ENCODE results near the gene GTF2A1.

Gene GTF2A1

GRCh38 chr14:81192594-81192993 is 28.2 kb downstream of the GTF2A1 start:
- no peak overlapping the region for H2BK5ac ChIP-seq (ENCODE audit: low read length)
- H3K4me1 ChIP-seq (ENCODE audit: control insufficient read depth, low read depth, low read length), result no peaks in the 10 kb centered on the region
- peaks cover 2% of the 10 kb centered on the region for H3K79me1 ChIP-seq (ENCODE audit: low read length)
- no CpG with 5 or more reads among the region's 2 CpGs for WGBS (ENCODE audit: extremely low coverage, insufficient coverage, low lambda C conversion rate)
- no peak overlapping the region for H3K9ac ChIP-seq (ENCODE audit: low read length)
- H3K23ac ChIP-seq (ENCODE audit: low read length), result no peak overlapping the region
- no peak overlapping the region for H4K5ac ChIP-seq (ENCODE audit: low read length)
- peaks cover 2% of the 10 kb centered on the region for H3K36me3 ChIP-seq (ENCODE audit: control insufficient read depth, insufficient read depth, low read length)
- no peak overlapping the region for H3K4ac ChIP-seq (ENCODE audit: low read depth, low read length)
- no peak overlapping the region for H2AK5ac ChIP-seq (ENCODE audit: low read length)
- no peaks in the 10 kb centered on the region for H3K79me2 ChIP-seq (ENCODE audit: control insufficient read depth, insufficient read depth, low read length)
- H2BK15ac ChIP-seq (replicated peaks; ENCODE audit: low read depth), result no peak overlapping the region
- H3K4me3 ChIP-seq (ENCODE audit: low read length), result no peak overlapping the region
- no peak overlapping the region for H3K4me2 ChIP-seq (ENCODE audit: low read length)
- H3K56ac ChIP-seq (ENCODE audit: low read length), result no peak overlapping the region
- H2BK120ac ChIP-seq (ENCODE audit: low read depth, low read length), result no peak overlapping the region
- no peaks in the 10 kb centered on the region for H3K27me3 ChIP-seq (ENCODE audit: insufficient read depth, low read length, poor library complexity)
- H3K18ac ChIP-seq (ENCODE audit: low read length), result no peak overlapping the region
- DNase-seq, result no peak
- no peak overlapping the region for H4K8ac ChIP-seq (ENCODE audit: low read depth, low read length)
- no peak overlapping the region for H3K27ac ChIP-seq (ENCODE audit: low read depth, low read length)

- Histone ChIP-seq H3K27ac (ENCODE audit: low read depth, low read length) (no peak overlapping the region), H3K36me3 (ENCODE audit: control insufficient read depth, insufficient read depth, low read length) (no peaks in the 10 kb centered on the region)
- no CpG with 5 or more reads among the region's 5 CpGs for WGBS (ENCODE audit: extremely low coverage, insufficient coverage, low lambda C conversion rate)
Observed at GRCh38 chr14:81187832-81188522, 32.8 kb downstream of the GTF2A1 start.

GRCh38 chr14:81179631-81180030 is 41.1 kb downstream of the GTF2A1 start:
- H2BK120ac ChIP-seq (ENCODE audit: low read depth, low read length), result no peak overlapping the region
- no peak overlapping the region for H2AK5ac ChIP-seq (ENCODE audit: low read length)
- no peaks in the 10 kb centered on the region for H3K79me2 ChIP-seq (ENCODE audit: control insufficient read depth, insufficient read depth, low read length)
- H3K27me3 ChIP-seq (ENCODE audit: insufficient read depth, low read length, poor library complexity), result no peaks in the 10 kb centered on the region
- H3K79me1 ChIP-seq (ENCODE audit: low read length), result no peaks in the 10 kb centered on the region
- H3K36me3 ChIP-seq (ENCODE audit: control insufficient read depth, insufficient read depth, low read length), result no peaks in the 10 kb centered on the region
- no peak overlapping the region for H4K5ac ChIP-seq (ENCODE audit: low read length)
- H3K9ac ChIP-seq (ENCODE audit: low read length), result no peak overlapping the region
- H3K4me1 ChIP-seq (ENCODE audit: control insufficient read depth, low read depth, low read length), result no peaks in the 10 kb centered on the region
- DNase-seq, result no peak
- H3K18ac ChIP-seq (ENCODE audit: low read length), result no peak overlapping the region
- H3K27ac ChIP-seq (ENCODE audit: low read depth, low read length), result no peak overlapping the region
- H4K8ac ChIP-seq (ENCODE audit: low read depth, low read length), result no peak overlapping the region
- H3K23ac ChIP-seq (ENCODE audit: low read length), result no peak overlapping the region
- no peak overlapping the region for H3K4ac ChIP-seq (ENCODE audit: low read depth, low read length)
- WGBS (ENCODE audit: extremely low coverage, insufficient coverage, low lambda C conversion rate), result 100% methylated on average over 1 of the region's 2 CpGs
- no peak overlapping the region for H3K4me2 ChIP-seq (ENCODE audit: low read length)
- no peak overlapping the region for H3K56ac ChIP-seq (ENCODE audit: low read length)
- H2BK15ac ChIP-seq (replicated peaks; ENCODE audit: low read depth), result no peak overlapping the region
- no peak overlapping the region for H2BK5ac ChIP-seq (ENCODE audit: low read length)
- no peak overlapping the region for H3K4me3 ChIP-seq (ENCODE audit: low read length)

More at GRCh38 chr14:81187832-81188522, 32.8 kb downstream of the GTF2A1 start:
- no peak overlapping the region for H4K5ac ChIP-seq (ENCODE audit: low read length)
- H3K23ac ChIP-seq (ENCODE audit: low read length), result no peak overlapping the region
- no peak overlapping the region for H3K56ac ChIP-seq (ENCODE audit: low read length)
- no peak overlapping the region for H2BK120ac ChIP-seq (ENCODE audit: low read depth, low read length)
- H2BK15ac ChIP-seq (replicated peaks; ENCODE audit: low read depth), result no peak overlapping the region
- H4K8ac ChIP-seq (ENCODE audit: low read depth, low read length), result no peak overlapping the region
- H3K4ac ChIP-seq (ENCODE audit: low read depth, low read length), result no peak overlapping the region
- no peaks in the 10 kb centered on the region for H3K27me3 ChIP-seq (ENCODE audit: insufficient read depth, low read length, poor library complexity)
- no peak overlapping the region for H2BK5ac ChIP-seq (ENCODE audit: low read length)
- no peak overlapping the region for H2AK5ac ChIP-seq (ENCODE audit: low read length)
- no peak overlapping the region for H3K9ac ChIP-seq (ENCODE audit: low read length)
- H3K4me2 ChIP-seq (ENCODE audit: low read length), result no peak overlapping the region
- no peaks in the 10 kb centered on the region for H3K79me1 ChIP-seq (ENCODE audit: low read length)
- H3K79me2 ChIP-seq (ENCODE audit: control insufficient read depth, insufficient read depth, low read length), result no peaks in the 10 kb centered on the region
- H3K4me1 ChIP-seq (ENCODE audit: control insufficient read depth, low read depth, low read length), result no peaks in the 10 kb centered on the region
- no peak overlapping the region for H3K18ac ChIP-seq (ENCODE audit: low read length)
- no peak for DNase-seq
- no peak overlapping the region for H3K4me3 ChIP-seq (ENCODE audit: low read length)

- Histone ChIP-seq H2AK5ac (ENCODE audit: low read length) (no peak overlapping the region), H3K4me2 (ENCODE audit: low read length) (no peak overlapping the region), H2BK15ac (replicated peaks; ENCODE audit: low read depth) (no peak overlapping the region), H3K4me1 (ENCODE audit: control insufficient read depth, low read depth, low read length) (no peaks in the 10 kb centered on the region), H3K27me3 (ENCODE audit: insufficient read depth, low read length, poor library complexity) (no peaks in the 10 kb centered on the region), H4K8ac (ENCODE audit: low read depth, low read length) (no peak overlapping the region), H3K18ac (ENCODE audit: low read length) (no peak overlapping the region), H2BK5ac (ENCODE audit: low read length) (no peak overlapping the region), H2BK120ac (ENCODE audit: low read depth, low read length) (no peak overlapping the region), H4K5ac (ENCODE audit: low read length) (no peak overlapping the region), H3K79me1 (ENCODE audit: low read length) (no peaks in the 10 kb centered on the region), H3K79me2 (ENCODE audit: control insufficient read depth, insufficient read depth, low read length) (no peaks in the 10 kb centered on the region), H3K4me3 (ENCODE audit: low read length) (no peak overlapping the region), H3K36me3 (ENCODE audit: control insufficient read depth, insufficient read depth, low read length) (no peaks in the 10 kb centered on the region), H3K56ac (ENCODE audit: low read length) (no peak overlapping the region), H3K23ac (ENCODE audit: low read length) (no peak overlapping the region), H3K9ac (ENCODE audit: low read length) (no peak overlapping the region), H3K27ac (ENCODE audit: low read depth, low read length) (no peak overlapping the region), H3K4ac (ENCODE audit: low read depth, low read length) (no peak overlapping the region)
- DNase-seq, result no peak
Observed at GRCh38 chr14:81178063-81178462, 42.7 kb downstream of the GTF2A1 start.

GRCh38 chr14:81177225-81177624 is 43.5 kb downstream of the GTF2A1 start:
- no peak overlapping the region for H4K5ac ChIP-seq (ENCODE audit: low read length)
- H3K4me3 ChIP-seq (ENCODE audit: low read length), result no peak overlapping the region
- whole genome bisulfite sequencing (ENCODE audit: extremely low coverage, insufficient coverage, low lambda C conversion rate), result no CpG with 5 or more reads among the region's 1 CpG

GRCh38 chr14:81176241-81176640 is 44.5 kb downstream of the GTF2A1 start:
- no peaks in the 10 kb centered on the region for H3K36me3 ChIP-seq (ENCODE audit: control insufficient read depth, insufficient read depth, low read length)
- no peak overlapping the region for H3K27ac ChIP-seq (ENCODE audit: low read depth, low read length)
- H3K23ac ChIP-seq (ENCODE audit: low read length), result no peak overlapping the region
- no peaks in the 10 kb centered on the region for H3K27me3 ChIP-seq (ENCODE audit: insufficient read depth, low read length, poor library complexity)
- no peaks in the 10 kb centered on the region for H3K79me1 ChIP-seq (ENCODE audit: low read length)
- no peak overlapping the region for H4K8ac ChIP-seq (ENCODE audit: low read depth, low read length)
- H3K4me3 ChIP-seq (ENCODE audit: low read length), result no peak overlapping the region
- no peak overlapping the region for H3K56ac ChIP-seq (ENCODE audit: low read length)
- H3K4me1 ChIP-seq (ENCODE audit: control insufficient read depth, low read depth, low read length), result no peaks in the 10 kb centered on the region
- DNase-seq, result no peak
- no peak overlapping the region for H3K18ac ChIP-seq (ENCODE audit: low read length)
- H2BK15ac ChIP-seq (replicated peaks; ENCODE audit: low read depth), result no peak overlapping the region
- H4K5ac ChIP-seq (ENCODE audit: low read length), result no peak overlapping the region
- WGBS (ENCODE audit: extremely low coverage, insufficient coverage, low lambda C conversion rate), result 100% methylated on average over 1 of the region's 3 CpGs
- H3K79me2 ChIP-seq (ENCODE audit: control insufficient read depth, insufficient read depth, low read length), result no peaks in the 10 kb centered on the region
- no peak overlapping the region for H3K4me2 ChIP-seq (ENCODE audit: low read length)
- H2AK5ac ChIP-seq (ENCODE audit: low read length), result no peak overlapping the region
- no peak overlapping the region for H2BK5ac ChIP-seq (ENCODE audit: low read length)
- H2BK120ac ChIP-seq (ENCODE audit: low read depth, low read length), result no peak overlapping the region
- H3K4ac ChIP-seq (ENCODE audit: low read depth, low read length), result no peak overlapping the region
- H3K9ac ChIP-seq (ENCODE audit: low read length), result no peak overlapping the region

More at GRCh38 chr14:81177225-81177624, 43.5 kb downstream of the GTF2A1 start:
- no peak overlapping the region for H3K9ac ChIP-seq (ENCODE audit: low read length)
- no peaks in the 10 kb centered on the region for H3K36me3 ChIP-seq (ENCODE audit: control insufficient read depth, insufficient read depth, low read length)
- no peak overlapping the region for H2AK5ac ChIP-seq (ENCODE audit: low read length)
- H2BK120ac ChIP-seq (ENCODE audit: low read depth, low read length), result no peak overlapping the region
- H3K27ac ChIP-seq (ENCODE audit: low read depth, low read length), result no peak overlapping the region
- no peaks in the 10 kb centered on the region for H3K79me2 ChIP-seq (ENCODE audit: control insufficient read depth, insufficient read depth, low read length)
- no peak overlapping the region for H3K18ac ChIP-seq (ENCODE audit: low read length)
- no peaks in the 10 kb centered on the region for H3K79me1 ChIP-seq (ENCODE audit: low read length)
- H3K27me3 ChIP-seq (ENCODE audit: insufficient read depth, low read length, poor library complexity), result no peaks in the 10 kb centered on the region
- no peak overlapping the region for H2BK5ac ChIP-seq (ENCODE audit: low read length)
- no peak overlapping the region for H2BK15ac ChIP-seq (replicated peaks; ENCODE audit: low read depth)
- no peak overlapping the region for H3K4ac ChIP-seq (ENCODE audit: low read depth, low read length)
- no peak overlapping the region for H3K4me2 ChIP-seq (ENCODE audit: low read length)
- DNase-seq, result no peak
- no peak overlapping the region for H3K56ac ChIP-seq (ENCODE audit: low read length)
- H3K4me1 ChIP-seq (ENCODE audit: control insufficient read depth, low read depth, low read length), result no peaks in the 10 kb centered on the region
- no peak overlapping the region for H3K23ac ChIP-seq (ENCODE audit: low read length)
- no peak overlapping the region for H4K8ac ChIP-seq (ENCODE audit: low read depth, low read length)
